Pancreas (tissue), 10 donors: ENCODE data around the gene ANO1. TPM values are rescaled to one million over a fixed set of nuclear protein-coding genes. Genes with fewer than 3 reads are reported as not detected.
A peak's percentile ranks its signal among the peaks of the same experiment; 100 is the strongest.

Source experiments
- ATAC-seq, 4 donors: fragments of 200-7000 bp; cut with Tn5 transposase; one replicate each; pipeline versions ENCODE4 v1.8.0 to v1.9.1; 2020; ENCODE audit warnings: mild to moderate bottlenecking in 4 of 4, moderate library complexity in 4 of 4
- DNase-seq, 6 donors: peaks; one replicate each; pipeline ENCODE4 v3.0.0-alpha.2; 2020
- FAIRE-seq: peaks from 2 replicates; lab custom pipeline; 2012; peaks lifted over from hg19 to GRCh38; lab: Jason Lieb, UNC
- H3K27ac ChIP-seq, 4 donors: fragments of 200-600 bp; sonication (generic); 1 replicate in 3 of 4; 2 replicates in 1 of 4; pipeline versions ENCODE4 v1.5.0 to v1.8.0; 2020
- H3K27me3 ChIP-seq, 4 donors: fragments of 200-600 bp; one replicate each; pipeline ENCODE4 v1.8.0; 2021
- H3K36me3 ChIP-seq, 3 donors: fragments of 200-600 bp; sonication (generic) in 1 of 3; one replicate each; pipeline versions ENCODE4 v1.5.0 to v1.8.0; 2020 to 2021
- H3K4me1 ChIP-seq, 3 donors: fragments of 200-600 bp; one replicate each; pipeline ENCODE4 v1.8.0; 2021
- H3K4me3 ChIP-seq, 4 donors: fragments of 200-600 bp; sonication (generic) in 2 of 4; one replicate each; pipeline versions ENCODE4 v1.5.0 to v1.8.0; 2020 to 2021
- H3K9me3 ChIP-seq, 4 donors: fragments of 200-600 bp; one replicate each; pipeline ENCODE4 v1.8.0; 2021
- WGBS, 2 donors: extraction: QIAGEN DNeasy Blood & Tissue Kit; methylation state at CpG; one replicate each; pipeline ENCODE4 v1.1.7; 2013; 5-methylcytosine and 5-hydroxymethylcytosine counted together
- intact Hi-C, 3 donors: fragments of 100-400 bp; cut with DNase I; formaldehyde crosslinking; loops; one replicate each; pipeline versions ENCODE4 v1.11.1 to v1.14.2; 2022
- polyA plus RNA-seq, 2 donors: library from polyadenylated mRNA; stranded (reverse); fragments of 200-250 nt; gene quantifications; one replicate each; pipeline ENCODE4 v1.2.3, GENCODE V29; 2013
- total RNA-seq, 6 donors: library from RNA; stranded (reverse); fragmentation: NEBNext Ultra II Directional in 4 of 6; extraction: Animal tissue kit (Norgen Biotek cat#: 25700) in 4 of 6; gene quantifications; one replicate each; pipeline versions ENCODE4 v1.2.1 to v1.2.4, GENCODE V29; 2021 to 2023
- TF ChIP-seq, protein P1 (sequence below), 4 donors: fragments of 200-600 bp; sonication (generic) in 3 of 4; IDR thresholded peaks; one replicate each; pipeline versions ENCODE4 v1.5.0 to v1.8.0; 2021; ENCODE audit warnings: antibody characterized with exemption in 4 of 4
- donor health status: healthy with polysubstance abuse.
- donor health status: DM: no; HTN: no; CAD: no; lungs with moderate emphysema.
- donor health status: DM: no; HTN: no; CAD: no.
- donor health status: control.
- donor health status: control.
- donor health status: Bipolar disorder and iron deficiency.
- donor health status: DM: yes; HTN: yes; CAD: no.
- donor health status: DM: no; HTN: no; CAD: no.
- donor health status: DM: no; HTN: no; CAD: no.
- donor health status: DM: yes; HTN: yes; CAD: no.

ANO1 gene
- total and polyA plus RNA-seq, 8 donors, result 1.5 to 12.4 (median 5.1) TPM

- no peaks in the 10 kb centered on the region for H3K27me3 ChIP-seq
- intact Hi-C loops, result no loop called here
- no peak for ATAC-seq
- FAIRE-seq, result no peak
- H3K9me3 ChIP-seq, result no peaks in the 10 kb centered on the region
- TF ChIP-seq, protein P1, sequence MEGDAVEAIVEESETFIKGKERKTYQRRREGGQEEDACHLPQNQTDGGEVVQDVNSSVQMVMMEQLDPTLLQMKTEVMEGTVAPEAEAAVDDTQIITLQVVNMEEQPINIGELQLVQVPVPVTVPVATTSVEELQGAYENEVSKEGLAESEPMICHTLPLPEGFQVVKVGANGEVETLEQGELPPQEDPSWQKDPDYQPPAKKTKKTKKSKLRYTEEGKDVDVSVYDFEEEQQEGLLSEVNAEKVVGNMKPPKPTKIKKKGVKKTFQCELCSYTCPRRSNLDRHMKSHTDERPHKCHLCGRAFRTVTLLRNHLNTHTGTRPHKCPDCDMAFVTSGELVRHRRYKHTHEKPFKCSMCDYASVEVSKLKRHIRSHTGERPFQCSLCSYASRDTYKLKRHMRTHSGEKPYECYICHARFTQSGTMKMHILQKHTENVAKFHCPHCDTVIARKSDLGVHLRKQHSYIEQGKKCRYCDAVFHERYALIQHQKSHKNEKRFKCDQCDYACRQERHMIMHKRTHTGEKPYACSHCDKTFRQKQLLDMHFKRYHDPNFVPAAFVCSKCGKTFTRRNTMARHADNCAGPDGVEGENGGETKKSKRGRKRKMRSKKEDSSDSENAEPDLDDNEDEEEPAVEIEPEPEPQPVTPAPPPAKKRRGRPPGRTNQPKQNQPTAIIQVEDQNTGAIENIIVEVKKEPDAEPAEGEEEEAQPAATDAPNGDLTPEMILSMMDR (IDR thresholded peaks at IDR 0.05), result no peak
- no peak overlapping the region for H3K4me3 ChIP-seq
- WGBS, 2 donors, result 72 to 80% methylated on average over 17 of the region's 17 CpGs
- DNase-seq, result peak in 1 of 6 donors; percentile 27
- no peaks in the 10 kb centered on the region for H3K4me1 ChIP-seq
- H3K36me3 ChIP-seq, result no peaks in the 10 kb centered on the region
- H3K27ac ChIP-seq, result peak overlapping the region in 1 of 4 donors; percentile 55
Measured at GRCh38 chr11:70110538-70111055, 32.5 kb downstream of the ANO1 start.

DNA sequence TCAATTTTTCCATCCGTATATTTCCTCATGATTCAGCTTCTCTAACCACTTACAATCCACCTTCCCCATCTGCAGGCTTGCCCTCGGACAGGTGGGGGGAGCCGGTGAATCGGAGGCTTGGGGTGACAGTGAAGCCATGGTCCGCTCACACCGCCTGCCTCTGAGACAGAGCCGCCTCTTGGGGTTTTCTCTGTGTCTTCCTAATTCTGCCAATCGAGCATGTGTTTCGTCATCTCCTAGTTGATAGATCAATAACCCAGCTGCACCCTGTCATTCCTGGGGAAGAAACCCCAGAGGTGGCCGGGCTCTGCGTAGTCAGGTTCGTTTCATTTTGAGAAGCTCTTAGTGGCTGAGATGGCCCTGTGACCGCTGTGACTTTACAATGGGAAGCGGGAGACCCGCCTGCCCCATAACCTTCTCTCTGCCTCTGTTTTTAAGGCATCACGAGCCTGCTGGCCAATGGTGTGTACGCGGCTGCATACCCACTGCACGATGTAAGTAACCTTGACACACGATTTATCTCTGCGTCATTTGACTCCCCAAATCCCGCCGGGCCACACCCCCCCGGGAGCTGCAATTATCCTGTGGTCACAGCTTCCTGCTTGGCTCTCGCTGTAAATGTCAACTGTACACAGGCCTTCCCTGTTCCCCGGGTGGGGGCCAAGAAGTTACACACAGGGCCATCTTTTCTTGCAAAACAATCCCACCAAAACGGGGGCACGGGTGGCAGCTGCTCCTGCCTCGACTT, 33.3 kb downstream of the ANO1 start:
- H3K27me3 ChIP-seq, result no peaks in the 10 kb centered on the region
- H3K36me3 ChIP-seq, result no peaks in the 10 kb centered on the region
- DNase-seq (peak in 5 of 6 donors; percentile 25 to 66 (median 50)), ATAC-seq (peak; percentile 64 to 89 (median 78)), FAIRE-seq (no peak)
- H3K4me3 ChIP-seq, result no peak overlapping the region
- H3K27ac ChIP-seq, result peak overlapping the region in 2 of 4 donors; percentile 36 to 55
- intact Hi-C loops, result no loop called here
- 39 to 42% methylated on average over 29 of the region's 29 CpGs for WGBS, 2 donors
- H3K9me3 ChIP-seq, result no peaks in the 10 kb centered on the region
- H3K4me1 ChIP-seq, result no peaks in the 10 kb centered on the region
- TF ChIP-seq, protein P1 (IDR thresholded peaks at IDR 0.05), result no peak

DNA sequence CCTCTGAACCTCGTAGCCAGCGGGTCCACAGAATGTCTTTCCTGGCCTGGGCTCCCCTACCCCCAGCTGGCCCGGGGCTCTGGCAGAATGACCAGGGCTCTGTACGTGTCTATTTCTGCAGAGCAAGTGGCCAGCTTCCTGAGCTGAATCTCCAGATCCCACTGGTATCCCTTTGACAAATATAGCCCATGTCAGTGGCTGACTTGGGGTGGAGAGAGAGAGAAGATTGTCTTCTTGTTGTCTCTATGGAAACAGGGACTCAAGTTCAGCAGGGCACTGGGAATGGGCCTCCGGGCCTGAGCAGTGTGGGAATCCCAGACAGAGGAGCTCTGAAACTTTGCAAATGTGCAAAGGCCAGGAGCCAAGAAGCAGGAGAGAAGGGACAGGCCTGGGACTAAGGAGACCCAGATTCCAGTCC, 33.9 kb downstream of the ANO1 start:
- H3K9me3 ChIP-seq, result no peaks in the 10 kb centered on the region
- DNase-seq (peak in 1 of 6 donors; percentile 9), FAIRE-seq (no peak), ATAC-seq (peak in 2 of 4 donors; percentile 18 to 20)
- H3K27me3 ChIP-seq, result no peaks in the 10 kb centered on the region
- intact Hi-C loops, result no loop called here
- 49 to 54% methylated on average over 5 of the region's 5 CpGs for WGBS, 2 donors
- no peaks in the 10 kb centered on the region for H3K4me1 ChIP-seq
- no peak overlapping the region for H3K4me3 ChIP-seq
- H3K27ac ChIP-seq, result peak overlapping the region in 3 of 4 donors; percentile 8 to 55 (median 36)
- H3K36me3 ChIP-seq, result no peaks in the 10 kb centered on the region
- TF ChIP-seq, protein P1 (IDR thresholded peaks at IDR 0.05), result no peak

- no peaks in the 10 kb centered on the region for H3K36me3 ChIP-seq
- 62 to 80% methylated on average over 5 of the region's 5 CpGs for WGBS, 2 donors
- H3K4me1 ChIP-seq, result no peaks in the 10 kb centered on the region
- H3K27ac ChIP-seq, result no peak overlapping the region
- DNase-seq (no peak), FAIRE-seq (no peak), ATAC-seq (no peak)
- TF ChIP-seq, protein P1 (IDR thresholded peaks at IDR 0.05), result no peak
- no peaks in the 10 kb centered on the region for H3K27me3 ChIP-seq
- H3K4me3 ChIP-seq, result no peak overlapping the region
- H3K9me3 ChIP-seq, result no peaks in the 10 kb centered on the region
- intact Hi-C loops, result no loop called here
Measured at GRCh38 chr11:70113801-70114200, 35.7 kb downstream of the ANO1 start.

GRCh38 chr11:70115778-70116177, 37.7 kb downstream of the ANO1 start:
- intact Hi-C loops, result no loop called here
- H3K36me3 ChIP-seq, result no peaks in the 10 kb centered on the region
- DNase-seq (no peak), ATAC-seq (no peak), FAIRE-seq (no peak)
- H3K4me3 ChIP-seq, result no peak overlapping the region
- no peak overlapping the region for H3K27ac ChIP-seq
- no peaks in the 10 kb centered on the region for H3K4me1 ChIP-seq
- WGBS, 2 donors, result 87 to 90% methylated on average over 8 of the region's 8 CpGs
- no peaks in the 10 kb centered on the region for H3K27me3 ChIP-seq
- no peaks in the 10 kb centered on the region for H3K9me3 ChIP-seq
- TF ChIP-seq, protein P1 (IDR thresholded peaks at IDR 0.05), result no peak
